ENCODE data around the gene GALT. TPM values are rescaled to one million over a fixed set of nuclear protein-coding genes. Genes with fewer than 3 reads are reported as not detected.

Gene GALT
- total and polyA plus RNA-seq, 2 of the 13 experiments (the other 11 are each of a cell fraction or from before 2014, with no cell fraction given): 40.4 to 46.3 TPM

DNA sequence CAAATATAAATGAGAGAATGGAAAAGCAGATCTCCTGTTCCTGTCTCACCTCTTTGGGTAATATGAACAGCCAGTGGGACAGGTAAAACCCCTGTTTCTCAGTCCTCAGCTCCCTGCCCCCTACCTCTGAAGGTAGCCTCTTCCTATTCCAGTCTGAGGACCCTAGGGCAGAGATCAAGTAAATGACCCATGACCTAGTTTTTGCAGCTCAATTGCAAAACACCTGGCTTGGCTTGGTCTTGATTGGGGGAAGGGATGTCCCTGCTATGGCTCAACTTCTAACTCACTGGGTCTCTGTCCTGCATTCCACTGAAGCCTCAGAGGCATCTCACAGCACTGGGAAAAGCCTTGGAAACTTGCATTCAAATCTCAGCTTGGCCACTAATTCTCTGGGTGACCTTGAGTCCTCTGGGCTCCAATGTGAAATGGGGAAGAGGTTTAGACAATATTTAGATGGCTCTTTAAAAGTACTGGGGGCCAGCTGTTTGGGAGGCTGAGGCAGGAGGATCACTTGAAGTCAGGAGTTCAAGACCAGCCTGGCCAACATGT, 1.6 kb upstream of the GALT start (continued):
- TF ChIP-seq RCOR2 (CRISPR knock-in tag; IDR thresholded peaks at IDR 0.05): peak; percentile 69
- TF ChIP-seq, protein P1, sequence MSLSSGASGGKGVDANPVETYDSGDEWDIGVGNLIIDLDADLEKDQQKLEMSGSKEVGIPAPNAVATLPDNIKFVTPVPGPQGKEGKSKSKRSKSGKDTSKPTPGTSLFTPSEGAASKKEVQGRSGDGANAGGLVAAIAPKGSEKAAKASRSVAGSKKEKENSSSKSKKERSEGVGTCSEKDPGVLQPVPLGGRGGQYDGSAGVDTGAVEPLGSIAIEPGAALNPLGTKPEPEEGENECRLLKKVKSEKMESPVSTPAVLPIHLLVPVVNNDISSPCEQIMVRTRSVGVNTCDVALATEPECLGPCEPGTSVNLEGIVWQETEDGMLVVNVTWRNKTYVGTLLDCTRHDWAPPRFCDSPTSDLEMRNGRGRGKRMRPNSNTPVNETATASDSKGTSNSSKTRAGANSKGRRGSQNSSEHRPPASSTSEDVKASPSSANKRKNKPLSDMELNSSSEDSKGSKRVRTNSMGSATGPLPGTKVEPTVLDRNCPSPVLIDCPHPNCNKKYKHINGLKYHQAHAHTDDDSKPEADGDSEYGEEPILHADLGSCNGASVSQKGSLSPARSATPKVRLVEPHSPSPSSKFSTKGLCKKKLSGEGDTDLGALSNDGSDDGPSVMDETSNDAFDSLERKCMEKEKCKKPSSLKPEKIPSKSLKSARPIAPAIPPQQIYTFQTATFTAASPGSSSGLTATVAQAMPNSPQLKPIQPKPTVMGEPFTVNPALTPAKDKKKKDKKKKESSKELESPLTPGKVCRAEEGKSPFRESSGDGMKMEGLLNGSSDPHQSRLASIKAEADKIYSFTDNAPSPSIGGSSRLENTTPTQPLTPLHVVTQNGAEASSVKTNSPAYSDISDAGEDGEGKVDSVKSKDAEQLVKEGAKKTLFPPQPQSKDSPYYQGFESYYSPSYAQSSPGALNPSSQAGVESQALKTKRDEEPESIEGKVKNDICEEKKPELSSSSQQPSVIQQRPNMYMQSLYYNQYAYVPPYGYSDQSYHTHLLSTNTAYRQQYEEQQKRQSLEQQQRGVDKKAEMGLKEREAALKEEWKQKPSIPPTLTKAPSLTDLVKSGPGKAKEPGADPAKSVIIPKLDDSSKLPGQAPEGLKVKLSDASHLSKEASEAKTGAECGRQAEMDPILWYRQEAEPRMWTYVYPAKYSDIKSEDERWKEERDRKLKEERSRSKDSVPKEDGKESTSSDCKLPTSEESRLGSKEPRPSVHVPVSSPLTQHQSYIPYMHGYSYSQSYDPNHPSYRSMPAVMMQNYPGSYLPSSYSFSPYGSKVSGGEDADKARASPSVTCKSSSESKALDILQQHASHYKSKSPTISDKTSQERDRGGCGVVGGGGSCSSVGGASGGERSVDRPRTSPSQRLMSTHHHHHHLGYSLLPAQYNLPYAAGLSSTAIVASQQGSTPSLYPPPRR (CRISPR knock-in tag; IDR thresholded peaks at IDR 0.05; ENCODE audit: borderline replicate concordance): peak; percentile 59; the same call in 1 of the 2 replicates
- TF ChIP-seq, protein P2, sequence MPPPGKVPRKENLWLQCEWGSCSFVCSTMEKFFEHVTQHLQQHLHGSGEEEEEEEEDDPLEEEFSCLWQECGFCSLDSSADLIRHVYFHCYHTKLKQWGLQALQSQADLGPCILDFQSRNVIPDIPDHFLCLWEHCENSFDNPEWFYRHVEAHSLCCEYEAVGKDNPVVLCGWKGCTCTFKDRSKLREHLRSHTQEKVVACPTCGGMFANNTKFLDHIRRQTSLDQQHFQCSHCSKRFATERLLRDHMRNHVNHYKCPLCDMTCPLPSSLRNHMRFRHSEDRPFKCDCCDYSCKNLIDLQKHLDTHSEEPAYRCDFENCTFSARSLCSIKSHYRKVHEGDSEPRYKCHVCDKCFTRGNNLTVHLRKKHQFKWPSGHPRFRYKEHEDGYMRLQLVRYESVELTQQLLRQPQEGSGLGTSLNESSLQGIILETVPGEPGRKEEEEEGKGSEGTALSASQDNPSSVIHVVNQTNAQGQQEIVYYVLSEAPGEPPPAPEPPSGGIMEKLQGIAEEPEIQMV (CRISPR knock-in tag; IDR thresholded peaks at IDR 0.05; ENCODE audit: low read depth): no peak
- 0 out of 2 replicates have a peak, but pooled peaks have one; percentile 37 for TF ChIP-seq BHLHE40 (IDR thresholded peaks at IDR 0.05; ENCODE audit: low read length)
- no peak for TF ChIP-seq ZNF678 (CRISPR knock-in tag; IDR thresholded peaks at IDR 0.05)
- TF ChIP-seq SOX6 (IDR thresholded peaks at IDR 0.05): no peak
- peak; percentile 59 for TF ChIP-seq SOX6 (CRISPR knock-in tag; IDR thresholded peaks at IDR 0.05)
- peak; percentile 65 for TF ChIP-seq ZMYM3 (CRISPR knock-in tag; IDR thresholded peaks at IDR 0.05)
- 0 out of 2 replicates have a peak, but pooled peaks have one; percentile 83 for TF ChIP-seq CHD4 (IDR thresholded peaks at IDR 0.05; ENCODE audit: borderline replicate concordance, low read length)
- TF ChIP-seq ZBTB7A (CRISPR knock-in tag; IDR thresholded peaks at IDR 0.05): peak; percentile 48; the same call in 1 of the 2 replicates
- peak; percentile 89; the same call in 1 of the 2 replicates for TF ChIP-seq RORA (CRISPR knock-in tag; IDR thresholded peaks at IDR 0.05)
- TF ChIP-seq HHEX (CRISPR knock-in tag; IDR thresholded peaks at IDR 0.05): 0 out of 2 replicates have a peak, but pooled peaks have one; percentile 55
- no peak for TF ChIP-seq CREB1 (IDR thresholded peaks at IDR 0.05)
- TF ChIP-seq CREB1 (CRISPR knock-in tag; IDR thresholded peaks at IDR 0.05): peak; percentile 53; the same call in 1 of the 2 replicates
- TF ChIP-seq ZMYM4 (CRISPR knock-in tag; IDR thresholded peaks at IDR 0.05): peak; percentile 57; the same call in 1 of the 2 replicates
- no peak for TF ChIP-seq ZFAT (CRISPR knock-in tag; conservative IDR thresholded peaks at IDR 0.05)
- TF ChIP-seq SP5 (CRISPR knock-in tag; IDR thresholded peaks at IDR 0.05; ENCODE audit: borderline replicate concordance, low read depth): peak; percentile 42; the same call in 1 of the 2 replicates
- TF ChIP-seq, protein P3, sequence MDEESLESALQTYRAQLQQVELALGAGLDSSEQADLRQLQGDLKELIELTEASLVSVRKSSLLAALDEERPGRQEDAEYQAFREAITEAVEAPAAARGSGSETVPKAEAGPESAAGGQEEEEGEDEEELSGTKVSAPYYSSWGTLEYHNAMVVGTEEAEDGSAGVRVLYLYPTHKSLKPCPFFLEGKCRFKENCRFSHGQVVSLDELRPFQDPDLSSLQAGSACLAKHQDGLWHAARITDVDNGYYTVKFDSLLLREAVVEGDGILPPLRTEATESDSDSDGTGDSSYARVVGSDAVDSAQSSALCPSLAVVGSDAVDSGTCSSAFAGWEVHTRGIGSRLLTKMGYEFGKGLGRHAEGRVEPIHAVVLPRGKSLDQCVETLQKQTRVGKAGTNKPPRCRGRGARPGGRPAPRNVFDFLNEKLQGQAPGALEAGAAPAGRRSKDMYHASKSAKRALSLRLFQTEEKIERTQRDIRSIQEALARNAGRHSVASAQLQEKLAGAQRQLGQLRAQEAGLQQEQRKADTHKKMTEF (CRISPR knock-in tag; IDR thresholded peaks at IDR 0.05): 0 out of 2 replicates have a peak, but pooled peaks have one; percentile 37
- TF ChIP-seq, protein P4, sequence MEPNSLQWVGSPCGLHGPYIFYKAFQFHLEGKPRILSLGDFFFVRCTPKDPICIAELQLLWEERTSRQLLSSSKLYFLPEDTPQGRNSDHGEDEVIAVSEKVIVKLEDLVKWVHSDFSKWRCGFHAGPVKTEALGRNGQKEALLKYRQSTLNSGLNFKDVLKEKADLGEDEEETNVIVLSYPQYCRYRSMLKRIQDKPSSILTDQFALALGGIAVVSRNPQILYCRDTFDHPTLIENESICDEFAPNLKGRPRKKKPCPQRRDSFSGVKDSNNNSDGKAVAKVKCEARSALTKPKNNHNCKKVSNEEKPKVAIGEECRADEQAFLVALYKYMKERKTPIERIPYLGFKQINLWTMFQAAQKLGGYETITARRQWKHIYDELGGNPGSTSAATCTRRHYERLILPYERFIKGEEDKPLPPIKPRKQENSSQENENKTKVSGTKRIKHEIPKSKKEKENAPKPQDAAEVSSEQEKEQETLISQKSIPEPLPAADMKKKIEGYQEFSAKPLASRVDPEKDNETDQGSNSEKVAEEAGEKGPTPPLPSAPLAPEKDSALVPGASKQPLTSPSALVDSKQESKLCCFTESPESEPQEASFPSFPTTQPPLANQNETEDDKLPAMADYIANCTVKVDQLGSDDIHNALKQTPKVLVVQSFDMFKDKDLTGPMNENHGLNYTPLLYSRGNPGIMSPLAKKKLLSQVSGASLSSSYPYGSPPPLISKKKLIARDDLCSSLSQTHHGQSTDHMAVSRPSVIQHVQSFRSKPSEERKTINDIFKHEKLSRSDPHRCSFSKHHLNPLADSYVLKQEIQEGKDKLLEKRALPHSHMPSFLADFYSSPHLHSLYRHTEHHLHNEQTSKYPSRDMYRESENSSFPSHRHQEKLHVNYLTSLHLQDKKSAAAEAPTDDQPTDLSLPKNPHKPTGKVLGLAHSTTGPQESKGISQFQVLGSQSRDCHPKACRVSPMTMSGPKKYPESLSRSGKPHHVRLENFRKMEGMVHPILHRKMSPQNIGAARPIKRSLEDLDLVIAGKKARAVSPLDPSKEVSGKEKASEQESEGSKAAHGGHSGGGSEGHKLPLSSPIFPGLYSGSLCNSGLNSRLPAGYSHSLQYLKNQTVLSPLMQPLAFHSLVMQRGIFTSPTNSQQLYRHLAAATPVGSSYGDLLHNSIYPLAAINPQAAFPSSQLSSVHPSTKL (CRISPR knock-in tag; IDR thresholded peaks at IDR 0.05): peak; percentile 78
- peak; percentile 56 for TF ChIP-seq ZEB1 (IDR thresholded peaks at IDR 0.05; ENCODE audit: insufficient replicate concordance, low read depth)

All from HepG2 (cell line).